ENCODE data around the gene KCNMA1. TPM values are rescaled to one million over a fixed set of nuclear protein-coding genes. Genes with fewer than 3 reads are reported as not detected.

Gene KCNMA1
- total and polyA plus RNA-seq, 3 donors from 2014 or later = 13.6 to 36.1 (median 24.7) TPM

DNA sequence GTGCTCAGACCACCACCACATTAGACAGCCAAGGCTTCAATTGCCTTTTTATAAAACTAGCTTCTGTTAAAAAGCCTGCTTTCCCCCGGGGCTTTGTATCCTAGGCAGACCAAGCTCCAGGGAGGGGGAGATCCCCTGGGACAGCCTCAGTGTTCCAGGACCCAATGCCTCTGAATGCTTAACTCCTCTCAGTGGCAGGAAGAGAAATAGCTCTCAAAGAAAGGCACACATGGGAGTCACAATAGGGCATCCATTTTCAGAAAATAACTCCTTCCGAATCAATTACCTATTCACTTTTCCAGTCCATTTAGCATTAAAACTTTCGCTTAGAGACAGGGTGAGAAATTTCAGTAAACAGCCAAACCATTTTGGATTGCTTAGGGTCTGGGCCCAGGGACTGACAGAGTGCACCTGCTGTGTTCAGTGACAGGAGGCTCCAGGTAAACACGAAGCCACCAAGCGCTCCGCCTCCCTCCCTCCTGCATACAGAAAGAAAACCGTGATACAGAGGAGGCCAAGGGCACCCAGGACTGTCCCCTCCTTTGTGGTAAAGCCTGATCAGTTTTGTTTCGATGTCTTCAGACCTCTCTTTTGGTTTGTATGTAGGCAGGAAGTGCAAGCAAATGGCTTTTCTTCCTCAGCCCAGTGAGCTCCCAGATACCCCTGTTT, 599.7 kb downstream of the KCNMA1 start:
- Histone ChIP-seq H3K9me3 (no peaks in the 10 kb centered on the region), H3K27ac (no peak overlapping the region), H3K4me1 (no peaks in the 10 kb centered on the region), H3K36me3 (ENCODE audit: low read depth, missing control alignments) (no peaks in the 10 kb centered on the region), H3K27me3 (no peaks in the 10 kb centered on the region), H3K4me3 (no peak overlapping the region)
- no peak for DNase-seq
- intact Hi-C loops (cut with DNase I; ENCODE audit: low total_unique reads) = no loop called here
- WGBS, 2 donors = 90 to 91% methylated on average over 8 of the region's 8 CpGs
- TF ChIP-seq POLR2A (IDR thresholded peaks at IDR 0.05) = no peak
- TF ChIP-seq, protein P1, sequence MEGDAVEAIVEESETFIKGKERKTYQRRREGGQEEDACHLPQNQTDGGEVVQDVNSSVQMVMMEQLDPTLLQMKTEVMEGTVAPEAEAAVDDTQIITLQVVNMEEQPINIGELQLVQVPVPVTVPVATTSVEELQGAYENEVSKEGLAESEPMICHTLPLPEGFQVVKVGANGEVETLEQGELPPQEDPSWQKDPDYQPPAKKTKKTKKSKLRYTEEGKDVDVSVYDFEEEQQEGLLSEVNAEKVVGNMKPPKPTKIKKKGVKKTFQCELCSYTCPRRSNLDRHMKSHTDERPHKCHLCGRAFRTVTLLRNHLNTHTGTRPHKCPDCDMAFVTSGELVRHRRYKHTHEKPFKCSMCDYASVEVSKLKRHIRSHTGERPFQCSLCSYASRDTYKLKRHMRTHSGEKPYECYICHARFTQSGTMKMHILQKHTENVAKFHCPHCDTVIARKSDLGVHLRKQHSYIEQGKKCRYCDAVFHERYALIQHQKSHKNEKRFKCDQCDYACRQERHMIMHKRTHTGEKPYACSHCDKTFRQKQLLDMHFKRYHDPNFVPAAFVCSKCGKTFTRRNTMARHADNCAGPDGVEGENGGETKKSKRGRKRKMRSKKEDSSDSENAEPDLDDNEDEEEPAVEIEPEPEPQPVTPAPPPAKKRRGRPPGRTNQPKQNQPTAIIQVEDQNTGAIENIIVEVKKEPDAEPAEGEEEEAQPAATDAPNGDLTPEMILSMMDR (IDR thresholded peaks at IDR 0.05) = no peak

DNA sequence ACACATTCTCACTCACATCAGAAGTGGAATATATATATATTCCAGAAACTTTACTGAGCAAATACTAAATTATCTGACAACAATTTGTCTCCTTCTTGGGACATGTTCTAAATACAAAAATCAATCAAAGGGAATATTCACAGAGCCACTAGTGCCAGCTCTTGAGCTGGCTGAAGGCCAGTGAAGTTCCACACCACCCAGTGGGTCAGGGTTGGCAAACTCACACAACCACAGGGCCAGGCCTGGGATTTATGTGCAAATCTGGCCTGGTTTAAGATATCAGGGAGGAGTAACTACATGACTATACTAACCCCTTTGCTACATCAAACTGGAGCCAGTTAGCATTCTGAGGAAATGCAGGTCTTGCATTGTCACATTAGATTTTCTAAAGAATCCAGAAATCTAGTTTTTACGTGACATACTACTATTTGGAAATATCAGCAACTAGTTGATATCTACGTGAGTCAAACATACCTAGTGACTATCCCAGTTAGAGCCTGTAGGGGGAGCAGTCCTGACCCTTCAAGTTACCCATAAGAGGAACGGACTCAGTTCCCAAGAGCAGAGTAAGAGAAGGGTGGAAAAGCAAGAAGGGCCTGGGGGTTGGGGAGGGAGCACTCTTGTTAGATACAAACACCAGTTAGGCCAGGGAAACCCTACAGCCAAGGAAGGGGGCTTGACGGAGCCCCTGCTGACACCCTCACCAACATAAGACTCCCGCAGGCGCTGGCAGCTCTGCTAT, 600.4 kb downstream of the KCNMA1 start:
- WGBS, 2 donors = 73 to 87% methylated on average over 6 of the region's 6 CpGs
- H3K4me1 ChIP-seq = no peaks in the 10 kb centered on the region
- H3K27ac ChIP-seq = no peak overlapping the region
- H3K27me3 ChIP-seq = no peaks in the 10 kb centered on the region
- intact Hi-C loops (cut with DNase I; ENCODE audit: low total_unique reads) = no loop called here
- no peak for DNase-seq
- no peak overlapping the region for H3K4me3 ChIP-seq
- H3K9me3 ChIP-seq = no peaks in the 10 kb centered on the region
- no peak for TF ChIP-seq POLR2A (IDR thresholded peaks at IDR 0.05)
- TF ChIP-seq, protein P1 (IDR thresholded peaks at IDR 0.05) = peak in 1 of 3 experiments; percentile 34
- H3K36me3 ChIP-seq (ENCODE audit: low read depth, missing control alignments) = no peaks in the 10 kb centered on the region

DNA sequence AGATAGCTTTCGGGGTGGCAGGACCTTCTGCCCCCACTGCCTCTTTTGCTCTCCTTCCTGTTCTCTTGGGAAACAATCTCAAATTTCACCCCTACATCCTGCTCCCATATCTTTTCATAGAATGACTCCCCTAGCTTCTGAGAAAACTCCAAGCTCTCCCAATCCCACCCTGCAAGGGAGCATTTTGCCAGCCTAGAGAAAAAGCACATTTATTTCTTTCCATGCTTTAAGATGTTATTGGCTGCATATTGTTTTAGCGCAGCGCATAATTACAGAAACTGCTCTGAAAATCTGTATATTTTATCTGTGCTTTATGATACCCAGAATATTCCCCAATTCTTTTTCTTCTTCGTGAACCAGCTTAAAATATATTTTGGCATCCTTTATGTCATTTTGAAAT, 601.3 kb downstream of the KCNMA1 start:
- TF ChIP-seq POLR2A (IDR thresholded peaks at IDR 0.05) = no peak
- TF ChIP-seq, protein P1 (IDR thresholded peaks at IDR 0.05) = no peak
- H3K27ac ChIP-seq = no peak overlapping the region
- no peaks in the 10 kb centered on the region for H3K4me1 ChIP-seq
- H3K36me3 ChIP-seq (ENCODE audit: low read depth, missing control alignments) = no peaks in the 10 kb centered on the region
- H3K27me3 ChIP-seq = no peaks in the 10 kb centered on the region
- no peak for DNase-seq
- WGBS, 2 donors = 89 to 92% methylated on average over 4 of the region's 4 CpGs
- H3K4me3 ChIP-seq = no peak overlapping the region
- H3K9me3 ChIP-seq = no peaks in the 10 kb centered on the region
- intact Hi-C loops (cut with DNase I; ENCODE audit: low total_unique reads) = no loop called here

DNA sequence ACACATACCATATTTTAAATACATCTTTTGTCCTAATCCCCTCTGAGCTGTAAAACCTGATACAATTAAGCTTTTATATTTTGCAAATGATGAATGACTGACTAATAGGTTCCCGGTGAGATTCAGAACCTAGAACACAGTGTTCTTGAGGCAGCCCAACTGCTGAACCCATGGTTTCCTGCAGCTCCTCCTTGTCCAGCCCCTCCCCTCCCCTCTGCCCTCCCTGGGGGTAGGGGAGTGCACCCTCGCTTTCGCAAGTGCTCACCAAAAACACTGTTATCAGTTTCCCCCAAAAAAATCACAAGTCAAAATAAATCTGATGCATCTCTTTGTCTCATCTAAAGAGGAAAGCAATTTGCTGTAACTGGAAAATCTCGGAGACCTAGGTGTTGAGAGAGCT, 602.8 kb downstream of the KCNMA1 start:
- H3K27ac ChIP-seq = no peak overlapping the region
- TF ChIP-seq POLR2A (IDR thresholded peaks at IDR 0.05) = no peak
- intact Hi-C loops (cut with DNase I; ENCODE audit: low total_unique reads) = no loop called here

DNA sequence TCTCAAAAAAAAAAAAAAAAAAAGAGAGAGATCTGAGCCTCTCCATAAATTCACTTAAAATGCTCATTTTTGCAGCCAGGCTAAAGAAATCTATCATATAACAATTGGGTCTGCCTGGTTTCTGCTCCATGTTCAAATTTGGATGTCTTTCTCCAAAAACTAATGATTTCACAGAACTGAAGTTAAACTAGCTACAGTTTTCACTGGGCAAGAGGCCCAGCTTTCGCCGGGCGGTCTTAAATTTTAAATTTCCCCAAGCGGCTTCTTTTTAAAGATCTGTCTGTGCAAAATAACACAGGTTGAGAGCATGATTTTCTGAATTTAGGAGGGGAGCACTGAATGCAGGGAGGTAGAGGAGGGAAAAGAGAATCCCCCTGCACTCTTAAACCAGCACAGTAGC, 603.4 kb downstream of the KCNMA1 start:
- 64 to 76% methylated on average over 4 of the region's 4 CpGs for WGBS, 2 donors
- peak; percentile 28 for DNase-seq

More for the DNA sequence above, 602.8 kb downstream of the KCNMA1 start:
- Histone ChIP-seq H3K27me3 (no peaks in the 10 kb centered on the region), H3K9me3 (no peaks in the 10 kb centered on the region), H3K4me3 (no peak overlapping the region), H3K4me1 (no peaks in the 10 kb centered on the region), H3K36me3 (ENCODE audit: low read depth, missing control alignments) (no peaks in the 10 kb centered on the region)
- WGBS, 2 donors = 71 to 79% methylated on average over 4 of the region's 4 CpGs
- no peak for DNase-seq

More for the DNA sequence above, 603.4 kb downstream of the KCNMA1 start:
- Histone ChIP-seq H3K4me1 (no peaks in the 10 kb centered on the region), H3K4me3 (no peak overlapping the region), H3K27me3 (no peaks in the 10 kb centered on the region), H3K27ac (no peak overlapping the region), H3K9me3 (no peaks in the 10 kb centered on the region), H3K36me3 (ENCODE audit: low read depth, missing control alignments) (no peaks in the 10 kb centered on the region)
- no peak for TF ChIP-seq POLR2A (IDR thresholded peaks at IDR 0.05)
- TF ChIP-seq, protein P1 (IDR thresholded peaks at IDR 0.05) = no peak
- intact Hi-C loops (cut with DNase I; ENCODE audit: low total_unique reads) = no loop called here
